Upper lobe of right lung (tissue), 1 donor: Measurements from ENCODE around the gene TUT7. TPM values are rescaled to one million over a fixed set of nuclear protein-coding genes. Genes with fewer than 3 reads are reported as not detected.
"Not testable (repeated sequence)": the region's sequence is repeated elsewhere in the genome, so short reads cannot be mapped to it uniquely, and the experiment has no call there.

ENCODE experiments used
- ATAC-seq: fragments of 200-7000 bp; cut with Tn5 transposase; one replicate; pipeline ENCODE4 v1.9.1; 2020; ENCODE audit warnings: mild to moderate bottlenecking, moderate library complexity
- DNase-seq: peaks from one replicate; pipeline ENCODE4 v3.0.0-alpha.2; 2020
- H3K27ac ChIP-seq: fragments of 200-600 bp; one replicate; pipeline ENCODE4 v1.8.0; 2022
- H3K27me3 ChIP-seq: fragments of 200-600 bp; one replicate; pipeline ENCODE4 v1.8.0; 2022; ENCODE audit warnings: mild to moderate bottlenecking
- H3K36me3 ChIP-seq: fragments of 200-600 bp; one replicate; pipeline ENCODE4 v1.8.0; 2022
- H3K4me1 ChIP-seq: fragments of 200-600 bp; one replicate; pipeline ENCODE4 v1.8.0; 2022
- H3K4me3 ChIP-seq: fragments of 200-600 bp; one replicate; pipeline ENCODE4 v1.8.0; 2022; ENCODE audit warnings: mild to moderate bottlenecking
- H3K9me3 ChIP-seq: fragments of 200-600 bp; one replicate; pipeline ENCODE4 v1.8.0; 2022
- CTCF ChIP-seq: fragments of 200-600 bp; IDR thresholded peaks from one replicate; pipeline ENCODE4 v1.8.0; 2022; ENCODE audit warnings: antibody characterized with exemption
- intact Hi-C: fragments of 100-400 bp; cut with DNase I; formaldehyde crosslinking; loops from one replicate; pipeline ENCODE4 v1.11.0; 2022
- total RNA-seq: library from RNA; stranded (reverse); fragmentation: NEBNext Ultra II Directional; extraction: Animal tissue kit (Norgen Biotek cat#: 25700); gene quantifications from one replicate; pipeline ENCODE4 v1.2.1, GENCODE V29; 2021
- donor health status: DM: no; HTN: yes; CAD: no; lungs with severe emphysema.

TUT7 gene
- total RNA-seq, 1 donor from 2014 or later, result 34.1 TPM

DNA sequence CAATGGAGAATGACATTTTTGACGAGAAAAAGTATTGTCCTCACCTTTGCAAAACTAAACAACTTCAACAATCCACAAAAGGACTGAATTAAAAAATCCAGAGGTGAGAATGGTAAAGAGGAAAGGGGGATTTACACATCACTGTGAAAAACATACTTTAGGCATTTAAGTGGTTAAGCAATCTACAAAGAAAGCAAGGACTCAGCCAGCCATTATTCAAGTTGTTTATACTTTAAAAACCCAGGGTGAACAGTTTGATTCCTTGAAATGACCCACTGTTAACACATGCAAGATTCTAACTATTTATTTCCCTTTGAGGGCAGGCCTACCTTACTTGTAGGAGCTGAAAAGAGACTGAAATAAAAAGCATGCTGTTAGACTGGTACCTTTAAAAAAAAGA lies 29.3 kb downstream of the TUT7 start:
- peaks cover 98% of the 10 kb centered on the region for H3K36me3 ChIP-seq
- H3K4me1 ChIP-seq, result no peaks in the 10 kb centered on the region
- H3K4me3 ChIP-seq, result no peak overlapping the region
- DNase-seq (no peak), ATAC-seq (no peak)
- no peaks in the 10 kb centered on the region for H3K27me3 ChIP-seq
- intact Hi-C loops, result no loop called here
- TF ChIP-seq CTCF, result no peak
- H3K9me3 ChIP-seq, result no peaks in the 10 kb centered on the region
- H3K27ac ChIP-seq, result no peak overlapping the region

- intact Hi-C loops, result no loop called here
- no peaks in the 10 kb centered on the region for H3K4me1 ChIP-seq
- no peaks in the 10 kb centered on the region for H3K27me3 ChIP-seq
- no peaks in the 10 kb centered on the region for H3K9me3 ChIP-seq
- H3K36me3 ChIP-seq, result peaks cover 100% of the 10 kb centered on the region
- H3K4me3 ChIP-seq, result no peak overlapping the region
- DNase-seq (no peak), ATAC-seq (no peak)
- TF ChIP-seq CTCF, result no peak
- no peak overlapping the region for H3K27ac ChIP-seq
Measured at GRCh38 chr9:86324308-86324707, 29.9 kb downstream of the TUT7 start.

GRCh38 chr9:86322973-86323644 lies 31.1 kb downstream of the TUT7 start:
- DNase-seq, result no peak
- H3K27ac ChIP-seq, result no peak overlapping the region
- H3K4me3 ChIP-seq, result no peak overlapping the region
- peaks cover 100% of the 10 kb centered on the region for H3K36me3 ChIP-seq
- H3K4me1 ChIP-seq, result no peaks in the 10 kb centered on the region
- H3K27me3 ChIP-seq, result no peaks in the 10 kb centered on the region
- no peaks in the 10 kb centered on the region for H3K9me3 ChIP-seq
- intact Hi-C loops, result no loop called here
- ATAC-seq, result no peak
- TF ChIP-seq CTCF, result no peak

DNA sequence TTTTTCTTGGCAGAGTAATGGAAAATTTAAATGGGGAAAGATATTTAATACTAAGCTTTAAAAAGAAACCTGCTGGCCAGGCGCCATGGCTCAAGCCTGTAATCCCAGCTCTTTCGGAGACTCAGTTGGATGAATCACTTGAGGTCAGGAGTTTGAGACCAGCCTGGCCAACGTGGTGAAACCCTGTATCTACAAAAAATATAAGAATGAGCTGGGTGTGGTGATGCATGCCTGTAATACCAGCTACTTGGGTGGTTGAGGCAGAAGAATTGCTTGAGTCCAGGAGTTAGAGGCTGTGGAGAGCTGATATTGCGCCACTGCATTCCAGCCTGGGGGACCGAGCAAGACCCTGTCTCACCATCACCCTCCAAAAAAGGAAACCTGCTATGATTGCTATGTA lies 32.8 kb downstream of the TUT7 start:
- Histone ChIP-seq H3K27ac (no peak overlapping the region), H3K4me3 (no peak overlapping the region), H3K27me3 (no peaks in the 10 kb centered on the region), H3K36me3 (peaks cover 100% of the 10 kb centered on the region), H3K9me3 (no peaks in the 10 kb centered on the region), H3K4me1 (no peaks in the 10 kb centered on the region)
- DNase-seq (no peak), ATAC-seq (no peak)
- intact Hi-C loops, result no loop called here
- no peak for TF ChIP-seq CTCF

DNA sequence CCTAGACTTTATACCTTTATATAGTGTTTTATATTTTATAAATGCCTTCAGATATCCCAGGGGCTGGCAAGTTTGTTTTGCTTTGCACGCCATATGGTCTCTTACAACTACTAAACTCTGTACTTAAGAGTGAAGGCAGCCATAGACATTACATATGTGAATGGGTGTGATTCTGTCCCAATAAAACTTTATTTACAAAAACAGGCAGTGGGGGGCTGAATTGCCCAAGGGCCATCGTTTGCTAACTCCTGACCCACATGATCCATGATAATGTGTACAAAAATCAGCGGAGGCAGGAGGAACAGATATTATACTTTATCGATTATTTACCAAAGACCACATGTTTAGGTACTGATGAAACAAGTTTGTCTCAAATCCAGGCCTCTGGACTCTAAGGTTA lies 36.0 kb downstream of the TUT7 start:
- Histone ChIP-seq H3K4me1 (no peaks in the 10 kb centered on the region), H3K9me3 (no peaks in the 10 kb centered on the region), H3K4me3 (no peak overlapping the region), H3K27me3 (no peaks in the 10 kb centered on the region), H3K36me3 (peaks cover 100% of the 10 kb centered on the region), H3K27ac (no peak overlapping the region)
- intact Hi-C loops, result no loop called here
- TF ChIP-seq CTCF, result no peak
- ATAC-seq (no peak), DNase-seq (no peak)

- peaks cover 85% of the 10 kb centered on the region for H3K36me3 ChIP-seq
- ATAC-seq, result no peak
Measured at GRCh38 chr9:86315078-86315477, 39.1 kb downstream of the TUT7 start.

DNA sequence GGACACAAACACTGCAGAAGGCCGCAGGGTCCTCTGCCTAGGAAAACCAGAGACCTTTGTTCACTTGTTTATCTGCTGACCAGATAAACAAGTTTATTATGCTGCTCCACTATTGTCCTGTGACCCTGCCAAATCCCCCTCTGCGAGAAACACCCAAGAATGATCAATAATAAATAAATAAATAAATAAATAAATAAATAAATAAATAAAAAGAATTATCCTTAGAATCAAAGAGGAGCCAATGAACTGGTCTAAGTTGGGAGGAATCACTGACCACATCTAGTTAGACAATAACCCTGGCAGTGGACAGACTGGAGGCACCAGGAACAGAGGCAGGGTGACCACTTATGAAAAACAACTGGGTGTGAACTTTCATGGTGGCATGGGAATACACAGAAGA lies 41.3 kb downstream of the TUT7 start:
- H3K4me3 ChIP-seq, intact Hi-C loops, H3K4me1 ChIP-seq, H3K9me3 ChIP-seq, ATAC-seq, DNase-seq, H3K27me3 ChIP-seq, H3K27ac ChIP-seq: not testable (repeated sequence)
- H3K36me3 ChIP-seq, result peaks cover 85% of the 10 kb centered on the region

More at GRCh38 chr9:86315078-86315477, 39.1 kb downstream of the TUT7 start:
- H3K27me3 ChIP-seq, result no peaks in the 10 kb centered on the region
- TF ChIP-seq CTCF, result no peak
- no peak overlapping the region for H3K27ac ChIP-seq
- no peak for DNase-seq
- intact Hi-C loops, result no loop called here
- H3K4me3 ChIP-seq, result no peak overlapping the region
- no peaks in the 10 kb centered on the region for H3K4me1 ChIP-seq
- H3K9me3 ChIP-seq, result no peaks in the 10 kb centered on the region
